SK-N-SH (cell line): ENCODE measurements around the gene TDRD1. TPM values are rescaled to one million over a fixed set of nuclear protein-coding genes. Genes with fewer than 3 reads are reported as not detected.

Experiments
- CTCF ChIA-PET: fragments of 300-600, 350-600 bp; formaldehyde crosslinking; extraction: SDS; loops from one replicate; lab custom pipeline; 2021; lab: Yijun Ruan, JAX
- POLR2A ChIA-PET: fragments of 350-600 bp; sonication (Branson Sonifier 250); formaldehyde crosslinking; extraction: SDS; loops from one replicate; lab custom pipeline; 2020; ENCODE audit warnings: antibody characterized with exemption, inconsistent platforms; lab: Yijun Ruan, JAX
- DNase-seq: peaks from one replicate; pipeline ENCODE4 v3.0.0; 2012
- H2AFZ ChIP-seq: fragments of 200-600 bp; sonication (generic); 2 replicates; pipeline ENCODE4 v1.8.1; 2016; ENCODE audit warnings: antibody characterized with exemption, mild to moderate bottlenecking, low read depth
- H3F3A ChIP-seq: fragments of 200-600 bp; sonication (generic); replicated peaks from 2 replicates; pipeline ENCODE3; 2016; ENCODE audit warnings: antibody characterized with exemption, mild to moderate bottlenecking; ENCODE audit not compliant: insufficient read depth
- H3K27ac ChIP-seq, 2 experiments: fragments of 200-500 bp in 1 of 2; fragments of 200-600 bp in 1 of 2; sonication (Bioruptor generic) in 1 of 2; sonication (generic), shearing (Covaris generic) in 1 of 2; 2 replicates each; pipeline versions ENCODE4 v1.5.1 to v1.6.1; 2014 to 2016; ENCODE audit warnings: low read depth in 2 of 2, inconsistent platforms in 1 of 2, low read length in 1 of 2, mild to moderate bottlenecking in 1 of 2, mixed read lengths in 1 of 2
- H3K27me3 ChIP-seq: fragments of 200-600 bp; sonication (generic), shearing (Covaris generic); 2 replicates; pipeline ENCODE4 v1.6.1; 2016; ENCODE audit warnings: mixed run types; ENCODE audit not compliant: insufficient read depth
- H3K36me3 ChIP-seq, 2 experiments: fragments of 200-500 bp in 1 of 2; fragments of 200-600 bp in 1 of 2; sonication (Bioruptor generic) in 1 of 2; sonication (generic) in 1 of 2; replicated peaks in 1 of 2; 2 replicates each; pipeline versions ENCODE3 to v1.5.1; 2014 to 2016; ENCODE audit warnings: low read length in 1 of 2, mild to moderate bottlenecking in 1 of 2; ENCODE audit not compliant: insufficient read depth in 2 of 2, control insufficient read depth in 1 of 2
- H3K4me1 ChIP-seq, 2 experiments: fragments of 200-500 bp in 1 of 2; fragments of 200-600 bp in 1 of 2; sonication (Bioruptor generic) in 1 of 2; sonication (generic), shearing (Covaris generic) in 1 of 2; 2 replicates each; pipeline versions ENCODE4 v1.5.1 to v1.6.1; 2014 to 2016; ENCODE audit warnings: low read depth in 1 of 2, low read length in 1 of 2, mixed run types in 1 of 2; ENCODE audit not compliant: insufficient read depth in 2 of 2, control insufficient read depth in 1 of 2
- H3K4me2 ChIP-seq: fragments of 200-600 bp; sonication (generic), shearing (Covaris generic); 2 replicates; pipeline ENCODE4 v1.6.1; 2017; ENCODE audit warnings: mixed run types
- H3K4me3 ChIP-seq, 2 experiments: fragments of 200-500 bp in 1 of 2; fragments of 200-600 bp in 1 of 2; sonication (Bioruptor generic) in 1 of 2; sonication (generic), shearing (Covaris generic) in 1 of 2; 2 replicates each; pipeline versions ENCODE4 v1.5.1 to v1.8.1; 2014 to 2016; ENCODE audit warnings: low read depth in 2 of 2, inconsistent platforms in 1 of 2, low read length in 1 of 2, mild to moderate bottlenecking in 1 of 2, mixed read lengths in 1 of 2, moderate library complexity in 1 of 2
- H3K79me2 ChIP-seq: fragments of 200-600 bp; sonication (generic); 2 replicates; pipeline ENCODE4 v1.8.1; 2017; ENCODE audit warnings: mild to moderate bottlenecking; ENCODE audit not compliant: insufficient read depth
- H3K9ac ChIP-seq: fragments of 200-600 bp; sonication (generic); 2 replicates; pipeline ENCODE4 v1.6.1; 2017; ENCODE audit warnings: mixed run types
- H3K9me2 ChIP-seq: fragments of 200-600 bp; sonication (generic); 2 replicates; pipeline ENCODE4 v1.6.1; 2017; ENCODE audit warnings: mixed run types
- H3K9me3 ChIP-seq: fragments of 200-600 bp; sonication (generic); 2 replicates; pipeline ENCODE4 v1.6.1; 2017; ENCODE audit warnings: mixed run types, mild to moderate bottlenecking, moderate library complexity
- H4K20me1 ChIP-seq: fragments of 200-600 bp; sonication (generic); 2 replicates; pipeline ENCODE4 v1.6.1; 2017; ENCODE audit warnings: mild to moderate bottlenecking, mixed run types; ENCODE audit not compliant: insufficient read depth
- CHD2 ChIP-seq: fragments of 150-350 bp; IDR thresholded peaks from 2 replicates; pipeline ENCODE4 v1.6.1; 2018; ENCODE audit warnings: low read length; ENCODE audit not compliant: partially characterized antibody
- FOSL2 ChIP-seq: IDR thresholded peaks from 2 replicates; pipeline ENCODE4 v1.4.0; 2012; ENCODE audit warnings: low read depth, mild to moderate bottlenecking, moderate library complexity, borderline replicate concordance
- FOXJ3 ChIP-seq: sonication (generic); formaldehyde crosslinking; IDR thresholded peaks from 2 replicates; pipeline ENCODE4 v1.5.1; 2020; ENCODE audit warnings: mild to moderate bottlenecking, missing genetic modification reagents
- GATA2 ChIP-seq: sonication (generic); formaldehyde crosslinking; IDR thresholded peaks from 2 replicates; pipeline ENCODE4 v1.5.0; 2020; ENCODE audit warnings: mild to moderate bottlenecking, missing genetic modification reagents
- MEF2A ChIP-seq: IDR thresholded peaks from 2 replicates; pipeline ENCODE4 v1.4.0; 2012; ENCODE audit warnings: low read depth, borderline replicate concordance
- MXI1 ChIP-seq: IDR thresholded peaks from 2 replicates; pipeline ENCODE4 v1.6.1; 2012; ENCODE audit warnings: mild to moderate bottlenecking, low read depth, low read length, improper control_type of control experiment
- REST ChIP-seq: IDR thresholded peaks from 2 replicates; pipeline ENCODE4 v1.6.1; 2012; ENCODE audit warnings: mild to moderate bottlenecking, low read depth, low read length, moderate library complexity
- TAF1 ChIP-seq: IDR thresholded peaks from 2 replicates; pipeline ENCODE4 v1.6.1; 2012; ENCODE audit warnings: low read depth, mild to moderate bottlenecking, low read length, moderate library complexity, borderline replicate concordance
- TCF12 ChIP-seq: IDR thresholded peaks from 2 replicates; pipeline ENCODE4 v1.4.0; 2012
- USF2 ChIP-seq: fragments of 150-350 bp; IDR thresholded peaks from 2 replicates; pipeline ENCODE4 v1.6.1; 2017; ENCODE audit warnings: antibody characterized with exemption, low read length, low read depth, borderline replicate concordance
- WGBS: methylation state at CpG from one replicate; pipeline ENCODE4 v1.1.6; 2017; ENCODE audit warnings: low lambda C conversion rate; 5-methylcytosine and 5-hydroxymethylcytosine counted together
- polyA plus RNA-seq, 3 experiments: library from polyadenylated mRNA; depleted of rRNA; stranded (reverse); fragments of >200 nt; gene quantifications; 2 replicates each; pipeline ENCODE4 v1.2.3, GENCODE V29; 2012

The TDRD1 gene
- polyA plus RNA-seq, 1 of the 3 experiments (the other 2 are of a cell fraction), result not detected

GRCh38 chr10:114181971-114182370 is 2.8 kb downstream of the TDRD1 start:
- POLR2A ChIA-PET, result no interaction called here
- H3F3A ChIP-seq, result no peaks in the 10 kb centered on the region
- CTCF ChIA-PET, result no interaction called here
- no peak overlapping the region for H3K4me2 ChIP-seq
- H2AFZ ChIP-seq, result no peak overlapping the region
- no peak for DNase-seq
- TF ChIP-seq REST (no peak), GATA2 (CRISPR knock-in tag) (no peak), TCF12 (no peak), FOXJ3 (CRISPR knock-in tag) (no peak), MXI1 (no peak), TAF1 (no peak)
- no peaks in the 10 kb centered on the region; a peak in 1 of 4 replicates for H3K4me1 ChIP-seq
- WGBS, result 45% methylated on average over 5 of the region's 5 CpGs
- no peaks in the 10 kb centered on the region for H3K27me3 ChIP-seq
- no peak overlapping the region for H3K9ac ChIP-seq
- H3K36me3 ChIP-seq, result no peaks in the 10 kb centered on the region
- no peak overlapping the region for H3K27ac ChIP-seq
- no peaks in the 10 kb centered on the region for H3K79me2 ChIP-seq
- no peaks in the 10 kb centered on the region for H3K9me3 ChIP-seq
- no peaks in the 10 kb centered on the region for H4K20me1 ChIP-seq
- H3K9me2 ChIP-seq, result no peaks in the 10 kb centered on the region
- no peak overlapping the region for H3K4me3 ChIP-seq

GRCh38 chr10:114183563-114183962 is 4.4 kb downstream of the TDRD1 start:
- no peak overlapping the region for H3K4me3 ChIP-seq
- H3K9ac ChIP-seq, result no peak overlapping the region
- no peaks in the 10 kb centered on the region for H3K36me3 ChIP-seq
- no peak overlapping the region for H2AFZ ChIP-seq
- H3F3A ChIP-seq, result no peaks in the 10 kb centered on the region
- no peaks in the 10 kb centered on the region for H3K79me2 ChIP-seq
- TF ChIP-seq FOSL2 (no peak), USF2 (no peak), MXI1 (no peak), TCF12 (no peak), MEF2A (no peak), CHD2 (no peak)
- TF ChIP-seq, all 33 proteins: peak for 0
- Histone ChIP-seq H3K4me2 (no peak overlapping the region), H3K9me3 (no peaks in the 10 kb centered on the region), H3K27ac (no peak overlapping the region), H3K27me3 (no peaks in the 10 kb centered on the region), H3K4me1 (no peaks in the 10 kb centered on the region; a peak in 1 of 4 replicates), H3K9me2 (no peaks in the 10 kb centered on the region), H4K20me1 (no peaks in the 10 kb centered on the region)
- CTCF ChIA-PET, result no interaction called here
- WGBS, result 74% methylated on average over 9 of the region's 9 CpGs
- POLR2A ChIA-PET, result no interaction called here
- no peak for DNase-seq
